NCI-H2196 (cell line): ENCODE data around the gene OSBPL8.
"Not testable (repeated sequence)": the region's sequence is repeated elsewhere in the genome, so short reads cannot be mapped to it uniquely, and the experiment has no call there.

Source experiments
- DNase-seq: peaks from one replicate; lab custom pipeline; 2025; ENCODE audit not compliant: unreplicated experiment; lab: John Stamatoyannopoulos, UW

Gene OSBPL8

DNA sequence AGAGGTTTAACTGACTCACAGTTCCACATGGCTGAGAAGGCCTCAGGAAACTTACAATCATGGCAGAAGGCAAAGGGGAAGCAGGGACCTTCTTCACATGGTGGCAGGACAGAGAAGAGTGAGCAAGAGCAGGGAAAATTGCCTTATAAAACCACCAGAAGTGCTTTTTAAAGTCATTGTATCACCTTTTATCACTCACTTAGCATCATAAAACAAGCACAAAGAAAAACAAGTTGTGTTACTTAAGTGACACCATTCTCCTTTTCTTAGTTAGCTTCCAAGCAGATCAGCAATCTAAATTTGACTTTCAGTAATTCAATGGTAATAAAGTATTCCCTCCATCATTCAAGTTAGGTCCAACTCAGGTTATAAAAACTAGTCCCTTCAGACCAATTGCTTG is 28.5 kb downstream of the OSBPL8 start:
- DNase-seq: no peak

GRCh38 chr12:76530516-76530915 is 29.1 kb downstream of the OSBPL8 start:
- no peak for DNase-seq

DNA sequence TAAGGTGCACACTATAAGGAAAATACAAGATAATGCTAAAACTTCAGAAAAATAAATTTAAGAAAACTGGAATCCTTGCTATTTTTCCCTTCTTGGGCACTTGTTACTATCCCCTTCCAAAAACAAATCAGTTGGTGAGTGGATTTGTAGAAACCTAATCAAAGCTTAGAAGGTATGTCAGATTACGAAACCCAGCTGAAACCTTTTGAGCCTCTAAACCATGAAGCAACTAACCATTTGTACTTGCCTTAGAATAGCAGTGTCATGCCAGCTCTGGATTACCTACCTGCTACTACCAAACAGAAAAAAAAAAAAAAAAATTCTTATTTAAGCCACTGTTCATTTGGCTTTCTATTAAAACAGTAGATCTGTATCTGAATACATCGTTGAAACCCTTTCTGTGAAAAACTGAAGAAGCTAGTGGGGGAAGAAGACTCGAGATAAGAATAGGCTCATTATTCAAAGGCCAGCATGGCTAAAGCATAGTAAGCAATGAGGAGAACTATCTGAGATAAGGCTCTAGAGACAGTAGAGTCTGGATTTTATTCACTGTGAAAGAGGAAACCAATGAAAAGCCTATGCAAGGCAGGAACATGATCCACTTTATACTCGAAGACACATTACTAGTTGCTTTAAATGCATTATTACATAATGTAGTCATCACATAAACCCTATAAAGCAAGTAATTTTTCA is 30.2 kb downstream of the OSBPL8 start:
- DNase-seq: no peak

DNA sequence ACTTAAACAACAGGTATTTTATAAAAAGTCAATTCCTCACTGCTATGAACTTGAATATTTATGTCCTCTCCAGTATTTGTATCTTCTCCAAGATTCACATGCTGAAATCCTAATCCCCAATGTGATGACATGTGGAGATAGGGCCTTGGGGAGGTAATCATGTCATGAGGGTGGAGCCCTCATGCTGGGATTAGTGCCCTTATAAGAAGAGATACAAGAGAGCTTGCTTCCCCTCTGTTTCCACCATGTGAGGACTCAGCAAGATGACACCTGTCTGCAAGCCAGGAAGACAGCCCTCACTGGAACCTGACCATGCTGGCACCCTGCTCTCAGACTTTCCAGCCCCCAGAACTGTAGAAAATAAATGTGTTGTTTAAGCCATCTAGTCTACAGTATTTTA is 36.2 kb downstream of the OSBPL8 start:
- no peak for DNase-seq

GRCh38 chr12:76520348-76520747 is 39.2 kb downstream of the OSBPL8 start:
- DNase-seq: no peak

DNA sequence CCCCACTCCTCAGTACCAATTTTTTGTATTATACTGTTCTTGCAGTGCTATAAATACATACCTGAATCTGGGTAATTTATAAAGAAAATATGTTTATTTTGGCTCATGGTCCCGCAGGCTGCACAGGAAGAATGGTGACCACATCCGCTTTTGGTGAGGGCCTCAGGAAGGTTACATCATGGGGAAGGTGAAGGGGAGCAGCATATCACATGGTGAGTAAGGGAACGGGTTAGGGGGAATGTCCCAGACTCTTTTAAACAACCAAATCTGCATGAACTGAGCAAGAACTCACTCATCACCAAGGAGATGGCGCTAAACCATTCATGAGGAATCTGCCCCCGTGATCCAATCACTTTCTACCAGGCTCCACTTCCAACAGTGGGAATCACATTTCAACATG is 40.0 kb downstream of the OSBPL8 start:
- no peak for DNase-seq

DNA sequence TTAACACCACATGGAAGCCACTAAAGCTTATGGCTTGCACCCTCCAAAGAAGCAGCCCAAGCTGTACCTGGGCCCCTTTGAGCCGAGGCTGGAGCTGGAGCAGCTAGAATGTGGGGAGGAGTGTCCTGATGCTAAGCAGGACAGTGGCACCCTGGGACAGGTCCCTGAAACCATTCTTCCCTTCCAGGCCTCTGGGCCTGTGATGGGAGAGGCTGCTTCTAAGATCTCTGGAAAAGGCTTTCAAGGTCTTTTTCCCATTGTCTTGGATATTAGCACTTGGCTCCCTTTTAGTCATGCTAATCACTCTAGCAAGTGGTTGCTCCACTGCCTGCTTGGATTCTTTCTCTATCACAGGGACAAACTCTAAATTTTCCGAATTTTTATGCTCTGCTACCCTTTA is 40.9 kb downstream of the OSBPL8 start:
- DNase-seq: no peak

DNA sequence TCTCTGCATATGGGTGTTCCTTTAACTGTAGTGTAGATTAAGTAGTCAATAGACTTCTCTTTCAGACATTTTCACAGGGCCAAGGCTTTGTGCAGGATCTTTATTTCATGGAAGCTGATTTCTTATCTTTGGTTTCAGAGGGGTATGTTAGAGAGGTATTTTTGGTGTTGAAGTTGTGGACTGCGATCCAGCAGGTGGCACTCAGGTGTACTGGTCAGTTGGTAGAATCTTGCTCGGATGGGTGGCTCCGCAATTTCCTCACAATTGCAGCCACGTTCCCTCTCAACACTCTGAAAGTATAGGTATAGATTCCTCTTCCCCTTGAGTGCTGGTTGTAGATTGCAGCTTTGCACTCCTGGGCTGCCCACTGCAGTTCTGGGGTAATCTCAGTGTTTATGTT is 44.3 kb downstream of the OSBPL8 start:
- no peak for DNase-seq

DNA sequence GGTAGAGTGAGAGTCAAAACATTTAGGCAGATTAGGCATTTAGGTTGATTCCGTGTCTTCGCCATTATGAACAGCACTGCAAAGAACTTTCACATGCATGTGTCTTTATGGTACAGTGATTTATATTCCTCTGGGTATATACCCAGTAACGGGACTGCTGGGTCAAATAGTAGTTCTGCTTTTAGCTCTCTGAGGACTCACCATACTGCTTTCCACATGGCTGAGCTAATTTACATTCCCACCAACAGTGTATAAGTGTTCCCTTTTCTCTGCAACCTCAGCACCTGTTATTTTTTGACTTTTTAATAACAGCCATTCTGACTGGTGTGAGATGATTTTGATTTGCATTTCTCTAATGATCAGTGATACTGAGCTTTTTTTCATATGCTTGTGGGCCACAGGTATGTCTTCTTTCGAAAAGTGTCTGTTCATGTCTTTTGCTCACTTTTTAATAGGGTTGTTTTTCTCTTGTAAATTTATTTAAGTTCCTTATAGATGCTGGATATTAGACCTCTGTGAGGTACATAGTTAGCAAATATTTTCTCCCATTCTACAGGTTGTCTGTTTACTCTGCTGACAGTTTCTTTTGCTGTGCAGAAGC is 48.4 kb downstream of the OSBPL8 start:
- not testable (repeated sequence) for DNase-seq

DNA sequence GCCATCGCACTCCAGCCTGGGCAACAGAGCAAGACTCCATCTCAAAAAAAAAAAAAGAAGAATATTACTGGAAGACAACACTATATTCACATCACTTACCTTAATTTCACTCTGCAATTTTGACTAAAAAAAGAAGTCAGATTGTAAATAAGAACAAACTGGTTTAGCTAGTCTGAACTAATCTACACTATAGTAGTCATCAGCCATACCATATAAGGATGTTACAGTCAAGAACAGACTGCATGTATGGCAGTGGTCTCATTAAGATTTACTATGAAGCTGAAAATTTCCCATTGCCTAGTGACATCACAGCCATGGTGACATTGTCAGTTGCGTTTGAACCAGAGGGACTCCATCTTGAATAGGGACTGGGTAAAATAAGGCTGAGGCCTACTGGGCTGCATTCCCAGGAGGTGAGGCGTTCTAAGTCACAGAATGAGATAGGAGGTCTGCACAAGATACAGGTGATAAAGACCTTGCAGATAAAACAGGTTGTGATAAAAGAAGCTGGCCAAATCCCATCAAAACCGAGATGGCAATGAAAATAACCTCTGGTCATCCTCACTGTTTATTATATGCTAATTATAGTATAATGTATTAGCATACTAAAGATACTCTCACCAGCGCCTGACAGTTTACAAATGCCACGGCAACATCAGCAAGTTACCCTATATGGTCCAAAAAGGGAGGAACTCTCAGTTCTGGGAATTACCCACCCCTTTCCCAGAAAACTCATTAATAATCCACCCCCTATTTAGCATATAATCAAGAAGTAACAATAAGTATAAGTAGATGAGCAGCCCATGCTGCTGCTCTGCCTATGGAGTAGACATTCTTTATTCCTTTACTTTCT is 51.2 kb downstream of the OSBPL8 start:
- no peak for DNase-seq

- no peak for DNase-seq
Observed at GRCh38 chr12:76506149-76506548, 53.4 kb downstream of the OSBPL8 start.

- DNase-seq: no peak
Observed at GRCh38 chr12:76505050-76505449, 54.5 kb downstream of the OSBPL8 start.

DNA sequence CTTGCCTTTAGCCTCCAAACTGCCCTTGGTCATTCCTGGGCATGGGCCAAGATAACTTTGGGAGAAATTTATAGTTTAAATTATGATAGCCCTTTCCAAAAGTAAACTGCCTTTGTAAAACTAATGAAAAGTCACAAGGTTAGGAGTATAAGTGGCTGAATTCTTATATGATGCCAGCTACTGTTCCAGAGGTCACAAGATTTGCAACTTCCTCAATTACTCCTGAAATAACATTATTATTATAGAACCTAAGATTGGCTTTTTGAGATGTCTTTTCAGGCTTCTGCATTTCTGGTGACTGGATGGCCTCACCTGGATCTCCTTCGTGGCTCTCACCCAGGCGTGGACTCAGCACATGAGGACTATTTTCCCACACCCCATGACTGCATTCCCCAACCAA is 55.0 kb downstream of the OSBPL8 start:
- DNase-seq: no peak

- DNase-seq: no peak
Observed at GRCh38 chr12:76503957-76504356, 55.6 kb downstream of the OSBPL8 start.

DNA sequence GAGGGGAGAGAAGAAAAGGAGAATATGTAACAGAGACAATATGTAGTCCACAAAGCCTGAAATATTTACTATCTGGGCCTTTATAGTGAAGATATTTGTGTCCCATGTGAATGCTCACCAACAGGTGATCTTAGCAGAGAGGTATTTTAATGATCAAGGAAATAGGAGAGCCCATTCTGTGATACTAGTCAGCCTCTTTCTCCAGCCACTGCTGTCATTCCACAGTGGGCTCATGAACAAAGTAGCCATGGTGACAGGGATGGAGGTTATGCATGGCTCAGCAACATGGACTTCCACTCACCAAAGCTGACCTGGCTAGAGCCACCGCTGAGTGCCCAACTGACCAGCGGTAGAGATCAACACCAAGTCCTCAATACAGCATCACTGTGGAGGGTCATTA is 58.2 kb downstream of the OSBPL8 start:
- no peak for DNase-seq

- not testable (repeated sequence) for DNase-seq
Observed at GRCh38 chr12:76499136-76499535, 60.4 kb downstream of the OSBPL8 start.

DNA sequence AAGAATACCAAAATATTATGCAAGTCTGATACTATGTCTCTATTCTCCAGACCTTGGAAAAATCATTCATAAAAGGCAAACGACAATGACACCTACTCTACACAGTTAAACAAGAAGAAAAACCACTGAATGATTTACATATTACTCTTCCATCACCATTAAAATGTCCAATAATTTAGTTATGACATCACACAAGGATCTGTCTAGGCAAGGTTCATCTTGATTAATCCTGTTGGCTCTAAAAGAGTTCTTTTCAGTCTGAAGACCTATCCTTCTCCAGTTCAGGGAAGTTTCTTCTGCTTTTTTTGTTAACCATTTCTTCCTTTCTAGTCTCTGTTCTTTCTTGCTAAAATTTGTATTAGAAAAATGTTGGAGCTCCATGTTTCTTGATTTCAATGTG is 64.0 kb downstream of the OSBPL8 start:
- no peak for DNase-seq

GRCh38 chr12:76491292-76491691 is 68.3 kb downstream of the OSBPL8 start:
- no peak for DNase-seq

GRCh38 chr12:76490763-76491162 is 68.8 kb downstream of the OSBPL8 start:
- DNase-seq: no peak

DNA sequence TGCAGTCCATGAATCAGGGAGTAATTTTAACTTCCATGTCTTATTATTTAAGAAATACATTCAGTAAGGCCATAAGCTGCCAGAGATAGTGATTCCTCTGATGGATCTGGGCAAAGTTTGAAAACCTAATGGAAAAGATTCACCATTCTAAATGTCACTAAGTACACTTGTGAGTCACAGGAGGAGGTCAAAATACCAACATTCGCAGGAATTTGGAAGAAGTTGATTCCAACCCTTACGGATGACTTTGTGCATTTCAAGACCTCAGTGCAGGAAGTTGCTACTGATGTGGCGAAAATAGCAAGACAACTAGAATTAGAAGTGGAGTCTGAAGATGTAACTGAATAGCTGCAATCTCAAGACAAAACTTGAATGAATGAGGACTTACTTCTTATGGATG is 69.8 kb downstream of the OSBPL8 start:
- no peak for DNase-seq

- DNase-seq: no peak
Observed at GRCh38 chr12:76486011-76486410, 73.6 kb downstream of the OSBPL8 start.

DNA sequence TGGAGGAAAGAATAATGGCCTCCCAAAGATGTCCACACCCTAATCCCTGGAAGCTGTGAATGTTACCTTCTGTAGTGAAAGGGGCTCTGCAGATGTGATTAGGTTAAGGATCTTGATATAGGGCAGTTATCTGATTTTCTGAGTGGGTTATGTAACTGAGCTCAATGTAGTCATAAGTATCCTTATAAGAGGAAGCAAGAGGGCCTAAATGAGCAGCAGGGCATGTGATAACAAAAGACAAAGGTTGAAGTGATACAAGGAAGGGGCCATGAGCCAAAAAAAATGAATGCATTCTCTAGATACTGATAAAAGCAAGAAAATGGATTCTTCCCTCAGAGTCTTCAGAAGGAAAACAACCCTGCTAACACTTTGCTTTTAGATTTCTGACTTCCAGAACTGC is 78.8 kb downstream of the OSBPL8 start:
- no peak for DNase-seq
